ENCODE measurements around the gene EVI5L.

EVI5L gene

GRCh38 chr19:7870571-7871436 lies 40.8 kb downstream of the EVI5L start:
- in situ Hi-C loops (cut with HindIII; ENCODE audit: low sequenced_read_pairs), result no loop called here

DNA sequence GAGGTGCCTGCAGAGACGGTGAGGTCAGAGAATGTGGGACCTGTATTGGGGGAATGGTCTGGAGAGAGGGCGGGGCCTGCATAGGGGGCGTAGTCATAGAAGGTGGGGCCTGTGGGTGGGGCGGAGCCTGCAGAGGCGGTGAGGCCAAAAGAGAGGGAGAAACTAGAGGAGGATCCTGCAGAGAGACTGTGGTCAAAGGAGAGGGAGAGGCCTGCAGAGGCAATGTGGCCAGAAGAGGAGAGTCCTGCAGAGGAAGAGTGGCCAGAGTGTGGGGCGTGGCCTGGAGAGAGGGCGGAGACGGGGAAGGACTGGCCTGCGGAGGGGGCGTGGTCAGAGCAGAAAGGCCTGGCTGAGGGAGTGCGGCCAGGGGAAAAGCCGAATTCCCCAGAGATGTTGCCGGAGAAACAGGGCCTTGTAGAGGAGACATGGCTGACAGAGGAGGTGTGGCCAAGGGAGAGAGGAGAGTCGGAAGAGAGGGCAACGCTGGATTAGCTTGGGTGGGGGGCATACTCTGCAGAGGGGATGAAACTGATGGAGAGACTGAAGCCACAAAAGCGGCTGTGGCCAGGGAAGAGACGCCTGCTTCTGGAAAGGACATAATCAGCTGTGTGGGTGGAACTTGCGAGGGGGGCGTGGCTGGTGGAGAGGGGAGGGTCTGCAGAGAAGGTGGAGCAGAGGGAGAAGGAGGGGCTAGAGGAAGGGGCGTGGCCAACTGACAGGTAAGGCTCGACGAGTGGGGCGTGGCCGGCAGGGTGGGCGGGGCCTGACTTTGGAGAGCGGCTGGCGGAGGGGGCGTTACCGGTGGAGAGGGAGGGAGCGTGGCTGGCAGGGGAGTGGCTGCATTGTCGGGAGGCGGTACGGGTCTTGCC lies 41.7 kb downstream of the EVI5L start:
- in situ Hi-C loops (cut with HindIII; ENCODE audit: low sequenced_read_pairs), result no loop called here

- in situ Hi-C loops (cut with HindIII; ENCODE audit: low sequenced_read_pairs), result no loop called here
Observed at GRCh38 chr19:7872306-7873204, 42.5 kb downstream of the EVI5L start.

GRCh38 chr19:7873304-7874075 lies 43.5 kb downstream of the EVI5L start:
- in situ Hi-C loops (cut with HindIII; ENCODE audit: low sequenced_read_pairs), result no loop called here

- in situ Hi-C loops (cut with HindIII; ENCODE audit: low sequenced_read_pairs), result no loop called here
Observed at GRCh38 chr19:7874076-7874896, 44.3 kb downstream of the EVI5L start, which contains the start of gene PRR36. Gene PRR36 (minus strand): TSS chr19:7874390. CDS start chr19:7873689, 701 bp downstream.

DNA sequence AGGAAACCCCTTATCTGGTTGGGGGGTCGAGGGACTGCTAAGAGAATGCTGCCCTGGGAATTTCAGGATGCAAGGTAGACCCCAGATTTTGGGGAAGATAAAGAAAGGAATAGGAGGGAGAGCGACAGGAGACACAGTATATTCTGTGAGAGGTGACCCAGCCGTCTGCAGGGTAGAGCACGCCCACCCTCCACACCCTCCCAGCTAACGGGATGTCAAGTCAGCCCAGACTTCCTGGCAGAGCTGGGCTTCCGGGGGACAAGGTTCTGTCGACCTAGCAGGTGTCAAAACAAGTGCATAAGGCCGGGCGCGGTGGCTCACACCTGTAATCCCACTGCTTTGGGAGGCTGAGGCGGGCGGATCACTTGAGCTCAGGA lies 44.9 kb downstream of the EVI5L start:
- in situ Hi-C loops (cut with HindIII; ENCODE audit: low sequenced_read_pairs), result no loop called here

DNA sequence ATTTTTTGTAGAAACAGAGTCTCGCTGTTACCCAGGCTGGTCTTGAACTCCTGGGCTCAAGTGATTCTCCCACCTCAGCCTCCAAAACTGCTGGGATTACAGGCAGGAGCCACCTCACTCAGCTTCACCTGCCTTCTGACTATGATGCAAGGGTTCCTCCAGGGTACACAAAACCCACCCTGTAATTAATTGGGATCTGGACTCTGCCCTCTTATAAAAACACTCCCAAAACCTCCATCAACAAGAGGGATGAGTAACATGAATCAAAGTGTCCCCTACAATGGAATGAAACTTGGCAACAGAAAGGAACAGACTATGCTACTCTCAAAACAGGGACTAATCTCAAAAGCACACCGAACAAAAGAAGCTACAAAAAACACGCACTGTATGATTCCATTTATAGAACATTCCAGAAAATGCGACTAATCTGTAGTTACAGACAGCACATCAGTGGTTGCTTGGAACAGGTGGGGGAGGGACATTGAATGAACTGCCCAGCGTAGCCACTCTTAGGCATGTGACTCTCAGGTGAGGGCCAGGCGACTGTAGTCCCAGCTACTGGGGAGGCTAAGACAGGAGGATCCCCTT lies 47.3 kb downstream of the EVI5L start:
- in situ Hi-C loops (cut with HindIII; ENCODE audit: low sequenced_read_pairs), result no loop called here

- in situ Hi-C loops (cut with HindIII; ENCODE audit: low sequenced_read_pairs), result no loop called here
Observed at GRCh38 chr19:7879111-7879807, 49.2 kb downstream of the EVI5L start.

GRCh38 chr19:7879836-7880235 lies 49.8 kb downstream of the EVI5L start:
- in situ Hi-C loops (cut with HindIII; ENCODE audit: low sequenced_read_pairs), result no loop called here

GRCh38 chr19:7881910-7882309 lies 51.9 kb downstream of the EVI5L start:
- in situ Hi-C loops (cut with HindIII; ENCODE audit: low sequenced_read_pairs), result no loop called here

DNA sequence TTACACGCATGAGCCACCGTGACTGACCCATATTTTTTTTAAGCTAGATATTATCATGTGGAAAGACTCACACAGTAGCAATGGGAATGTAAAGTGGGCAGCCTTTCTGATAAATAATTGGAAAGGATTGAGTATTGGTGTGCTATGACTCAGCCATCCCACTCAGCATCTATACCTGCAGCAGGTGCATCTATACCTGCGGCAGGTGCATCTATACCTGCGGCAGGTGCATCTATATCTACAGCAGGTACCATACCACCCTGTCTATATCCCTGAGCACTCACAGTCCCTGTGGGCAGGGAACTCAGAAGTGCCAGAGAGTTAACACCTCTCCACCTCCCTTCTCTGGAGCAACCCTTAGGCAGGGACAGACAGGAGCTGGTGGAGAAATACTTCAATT lies 53.1 kb downstream of the EVI5L start:
- in situ Hi-C loops (cut with HindIII; ENCODE audit: low sequenced_read_pairs), result no loop called here

GRCh38 chr19:7883796-7884570 lies 54.0 kb downstream of the EVI5L start:
- in situ Hi-C loops (cut with HindIII; ENCODE audit: low sequenced_read_pairs), result no loop called here

- in situ Hi-C loops (cut with HindIII; ENCODE audit: low sequenced_read_pairs), result no loop called here
Observed at GRCh38 chr19:7885818-7886217, 55.8 kb downstream of the EVI5L start.

- in situ Hi-C loops (cut with HindIII; ENCODE audit: low sequenced_read_pairs), result no loop called here
Observed at GRCh38 chr19:7887408-7888144, 57.6 kb downstream of the EVI5L start.

GRCh38 chr19:7888145-7888825 lies 58.3 kb downstream of the EVI5L start, which contains the start of gene LRRC8E:
Gene LRRC8E (plus strand): TSS chr19:7888510. CDS start chr19:7895604, 7,094 bp downstream.
- in situ Hi-C loops (cut with HindIII; ENCODE audit: low sequenced_read_pairs), result no loop called here

- in situ Hi-C loops (cut with HindIII; ENCODE audit: low sequenced_read_pairs), result no loop called here
Observed at GRCh38 chr19:7888826-7889217, 58.8 kb downstream of the EVI5L start.

Data from endothelial cell of hepatic sinusoid (primary cell).